GM12801 (cell line): ENCODE measurements around the gene CDK9.

Experiments
- CTCF ChIP-seq: IDR thresholded peaks from one replicate; pipeline ENCODE4 v1.5.1; 2011; ENCODE audit warnings: control low read depth; ENCODE audit not compliant: insufficient read length; ENCODE audit errors: extremely low read depth

Gene CDK9

GRCh38 chr9:127785933-127786772 lies at the start of gene CDK9:
Gene CDK9, plus strand, starts transcription at chr9:127786034. Its CDS starts 115 bp downstream, at chr9:127786149.
- TF ChIP-seq CTCF, result no peak

GRCh38 chr9:127738666-127739065 lies 47.2 kb upstream of the CDK9 start:
- no peak for TF ChIP-seq CTCF

- TF ChIP-seq CTCF, result no peak
These were observed 46.1 kb upstream of the CDK9 start for GRCh38 chr9:127739614-127740330.

- TF ChIP-seq CTCF, result no peak
These were observed 43.9 kb upstream of the CDK9 start for GRCh38 chr9:127741831-127742434.

GRCh38 chr9:127742435-127743088 lies 43.3 kb upstream of the CDK9 start:
- no peak for TF ChIP-seq CTCF

GRCh38 chr9:127744398-127745110 lies 41.3 kb upstream of the CDK9 start:
- TF ChIP-seq CTCF, result no peak
